Liver (tissue), 3 donors: ENCODE data around the gene FBLN1.

Source experiments
- EGR1 ChIP-seq, 2 donors: IDR thresholded peaks; 2 replicates each; pipeline ENCODE4 v1.6.1; 2016 to 2018; ENCODE audit warnings: antibody characterized with exemption in 2 of 2, low read depth in 2 of 2
- FOXA1 ChIP-seq: IDR thresholded peaks from 2 replicates; pipeline ENCODE4 v1.6.1; 2016; ENCODE audit warnings: antibody characterized with exemption
- GABPA ChIP-seq, 2 donors: IDR thresholded peaks in 1 of 2; conservative IDR thresholded peaks in 1 of 2; 2 replicates each; pipeline ENCODE4 v1.6.1; 2016; ENCODE audit warnings: antibody characterized with exemption in 2 of 2, mild to moderate bottlenecking in 1 of 2, moderate library complexity in 1 of 2
- HNF4A ChIP-seq, 2 donors: conservative IDR thresholded peaks; 2 replicates each; pipeline ENCODE4 v1.6.1; 2016; ENCODE audit warnings: antibody characterized with exemption in 2 of 2, mild to moderate bottlenecking in 2 of 2
- HNF4G ChIP-seq: IDR thresholded peaks from 2 replicates; pipeline ENCODE4 v1.6.1; 2016; ENCODE audit warnings: antibody characterized with exemption
- RAD21 ChIP-seq, 2 donors: IDR thresholded peaks; 2 replicates each; pipeline ENCODE4 v1.6.1; 2016; ENCODE audit warnings: antibody characterized with exemption in 2 of 2, mild to moderate bottlenecking in 2 of 2
- SP1 ChIP-seq: IDR thresholded peaks from 2 replicates; pipeline ENCODE4 v1.6.1; 2018; ENCODE audit warnings: antibody characterized with exemption, mild to moderate bottlenecking
- TAF1 ChIP-seq: conservative IDR thresholded peaks from 2 replicates; pipeline ENCODE4 v1.6.1; 2016; ENCODE audit warnings: antibody characterized with exemption, mild to moderate bottlenecking
- YY1 ChIP-seq: IDR thresholded peaks from 2 replicates; pipeline ENCODE4 v1.6.1; 2016; ENCODE audit warnings: antibody characterized with exemption, mild to moderate bottlenecking
- TF ChIP-seq, protein P1 (sequence below): fragments of 150-350 bp; IDR thresholded peaks from 2 replicates; pipeline ENCODE4 v1.5.1; 2017; ENCODE audit warnings: improper control_type of control experiment, low read depth, low read length; ENCODE audit not compliant: missing input control
- TF ChIP-seq, protein P2 (sequence below): IDR thresholded peaks from 2 replicates; pipeline ENCODE4 v1.6.1; 2016; ENCODE audit warnings: antibody characterized with exemption
- TF ChIP-seq, protein P3 (sequence below): IDR thresholded peaks from 2 replicates; pipeline ENCODE4 v1.6.1; 2016; ENCODE audit warnings: antibody characterized with exemption, mild to moderate bottlenecking
- TF ChIP-seq, protein P4 (sequence below): IDR thresholded peaks from 2 replicates; pipeline ENCODE4 v1.6.1; 2016; ENCODE audit warnings: antibody characterized with exemption
- donor health status: healthy.
- donor health status: healthy.

DNA sequence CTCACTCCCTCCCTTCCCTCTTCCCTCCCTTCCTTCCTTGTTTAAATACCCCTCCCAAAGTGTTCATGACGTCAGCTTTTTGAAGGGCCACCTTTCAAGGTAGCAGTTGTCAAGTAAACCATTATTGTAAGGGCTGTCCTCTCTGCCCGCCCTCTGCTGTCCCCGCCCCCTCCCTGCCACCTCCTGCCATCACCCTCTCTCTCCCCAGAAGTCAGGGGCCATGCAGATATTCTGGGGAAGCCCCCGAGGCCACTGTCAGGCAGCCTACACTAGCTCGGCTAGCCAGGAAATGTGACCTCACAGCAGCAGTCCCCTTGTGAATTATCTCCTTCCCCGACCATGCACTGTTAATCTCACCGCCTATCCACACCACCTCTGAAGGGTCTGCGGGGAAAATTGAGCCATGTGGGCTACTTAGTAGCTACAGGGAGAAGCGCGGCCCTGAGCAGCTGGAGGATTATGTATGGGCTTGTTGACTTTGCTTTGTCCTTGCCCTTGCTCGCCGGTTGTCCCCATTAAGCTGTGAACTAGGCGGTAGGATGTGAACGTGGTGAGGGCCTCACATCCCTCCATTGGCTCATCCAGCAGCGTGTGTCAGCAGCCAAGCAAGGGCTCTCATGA is 126.9 kb downstream of the FBLN1 start:
- no peak for TF ChIP-seq HNF4A (conservative IDR thresholded peaks at IDR 0.05)
- TF ChIP-seq, protein P1, sequence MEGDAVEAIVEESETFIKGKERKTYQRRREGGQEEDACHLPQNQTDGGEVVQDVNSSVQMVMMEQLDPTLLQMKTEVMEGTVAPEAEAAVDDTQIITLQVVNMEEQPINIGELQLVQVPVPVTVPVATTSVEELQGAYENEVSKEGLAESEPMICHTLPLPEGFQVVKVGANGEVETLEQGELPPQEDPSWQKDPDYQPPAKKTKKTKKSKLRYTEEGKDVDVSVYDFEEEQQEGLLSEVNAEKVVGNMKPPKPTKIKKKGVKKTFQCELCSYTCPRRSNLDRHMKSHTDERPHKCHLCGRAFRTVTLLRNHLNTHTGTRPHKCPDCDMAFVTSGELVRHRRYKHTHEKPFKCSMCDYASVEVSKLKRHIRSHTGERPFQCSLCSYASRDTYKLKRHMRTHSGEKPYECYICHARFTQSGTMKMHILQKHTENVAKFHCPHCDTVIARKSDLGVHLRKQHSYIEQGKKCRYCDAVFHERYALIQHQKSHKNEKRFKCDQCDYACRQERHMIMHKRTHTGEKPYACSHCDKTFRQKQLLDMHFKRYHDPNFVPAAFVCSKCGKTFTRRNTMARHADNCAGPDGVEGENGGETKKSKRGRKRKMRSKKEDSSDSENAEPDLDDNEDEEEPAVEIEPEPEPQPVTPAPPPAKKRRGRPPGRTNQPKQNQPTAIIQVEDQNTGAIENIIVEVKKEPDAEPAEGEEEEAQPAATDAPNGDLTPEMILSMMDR = no peak
- TF ChIP-seq RAD21 (IDR thresholded peaks at IDR 0.05) = no peak
- TF ChIP-seq TAF1 = no peak
- TF ChIP-seq SP1 = no peak
- TF ChIP-seq EGR1 (IDR thresholded peaks at IDR 0.05; ENCODE audit: low read depth in 2 of 2) = no peak
- TF ChIP-seq, protein P2, sequence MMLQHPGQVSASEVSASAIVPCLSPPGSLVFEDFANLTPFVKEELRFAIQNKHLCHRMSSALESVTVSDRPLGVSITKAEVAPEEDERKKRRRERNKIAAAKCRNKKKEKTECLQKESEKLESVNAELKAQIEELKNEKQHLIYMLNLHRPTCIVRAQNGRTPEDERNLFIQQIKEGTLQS = no peak
- TF ChIP-seq FOXA1 = no peak
- TF ChIP-seq, protein P3, sequence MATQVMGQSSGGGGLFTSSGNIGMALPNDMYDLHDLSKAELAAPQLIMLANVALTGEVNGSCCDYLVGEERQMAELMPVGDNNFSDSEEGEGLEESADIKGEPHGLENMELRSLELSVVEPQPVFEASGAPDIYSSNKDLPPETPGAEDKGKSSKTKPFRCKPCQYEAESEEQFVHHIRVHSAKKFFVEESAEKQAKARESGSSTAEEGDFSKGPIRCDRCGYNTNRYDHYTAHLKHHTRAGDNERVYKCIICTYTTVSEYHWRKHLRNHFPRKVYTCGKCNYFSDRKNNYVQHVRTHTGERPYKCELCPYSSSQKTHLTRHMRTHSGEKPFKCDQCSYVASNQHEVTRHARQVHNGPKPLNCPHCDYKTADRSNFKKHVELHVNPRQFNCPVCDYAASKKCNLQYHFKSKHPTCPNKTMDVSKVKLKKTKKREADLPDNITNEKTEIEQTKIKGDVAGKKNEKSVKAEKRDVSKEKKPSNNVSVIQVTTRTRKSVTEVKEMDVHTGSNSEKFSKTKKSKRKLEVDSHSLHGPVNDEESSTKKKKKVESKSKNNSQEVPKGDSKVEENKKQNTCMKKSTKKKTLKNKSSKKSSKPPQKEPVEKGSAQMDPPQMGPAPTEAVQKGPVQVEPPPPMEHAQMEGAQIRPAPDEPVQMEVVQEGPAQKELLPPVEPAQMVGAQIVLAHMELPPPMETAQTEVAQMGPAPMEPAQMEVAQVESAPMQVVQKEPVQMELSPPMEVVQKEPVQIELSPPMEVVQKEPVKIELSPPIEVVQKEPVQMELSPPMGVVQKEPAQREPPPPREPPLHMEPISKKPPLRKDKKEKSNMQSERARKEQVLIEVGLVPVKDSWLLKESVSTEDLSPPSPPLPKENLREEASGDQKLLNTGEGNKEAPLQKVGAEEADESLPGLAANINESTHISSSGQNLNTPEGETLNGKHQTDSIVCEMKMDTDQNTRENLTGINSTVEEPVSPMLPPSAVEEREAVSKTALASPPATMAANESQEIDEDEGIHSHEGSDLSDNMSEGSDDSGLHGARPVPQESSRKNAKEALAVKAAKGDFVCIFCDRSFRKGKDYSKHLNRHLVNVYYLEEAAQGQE = no peak
- TF ChIP-seq YY1 = no peak
- TF ChIP-seq, protein P4, sequence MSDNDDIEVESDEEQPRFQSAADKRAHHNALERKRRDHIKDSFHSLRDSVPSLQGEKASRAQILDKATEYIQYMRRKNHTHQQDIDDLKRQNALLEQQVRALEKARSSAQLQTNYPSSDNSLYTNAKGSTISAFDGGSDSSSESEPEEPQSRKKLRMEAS = no peak
- no peak for TF ChIP-seq HNF4G
- no peak for TF ChIP-seq GABPA (IDR thresholded peaks at IDR 0.05 in 1 of 2, conservative IDR thresholded peaks at IDR 0.05 in 1 of 2)
